NCI-H128 (cell line): Measurements from ENCODE around the gene CMYA5.
"Not testable (repeated sequence)": the region's sequence is repeated elsewhere in the genome, so short reads cannot be mapped to it uniquely, and the experiment has no call there.

ENCODE experiments used
- DNase-seq: peaks from one replicate; lab custom pipeline; 2025; ENCODE audit not compliant: unreplicated experiment; lab: John Stamatoyannopoulos, UW

CMYA5 gene

DNA sequence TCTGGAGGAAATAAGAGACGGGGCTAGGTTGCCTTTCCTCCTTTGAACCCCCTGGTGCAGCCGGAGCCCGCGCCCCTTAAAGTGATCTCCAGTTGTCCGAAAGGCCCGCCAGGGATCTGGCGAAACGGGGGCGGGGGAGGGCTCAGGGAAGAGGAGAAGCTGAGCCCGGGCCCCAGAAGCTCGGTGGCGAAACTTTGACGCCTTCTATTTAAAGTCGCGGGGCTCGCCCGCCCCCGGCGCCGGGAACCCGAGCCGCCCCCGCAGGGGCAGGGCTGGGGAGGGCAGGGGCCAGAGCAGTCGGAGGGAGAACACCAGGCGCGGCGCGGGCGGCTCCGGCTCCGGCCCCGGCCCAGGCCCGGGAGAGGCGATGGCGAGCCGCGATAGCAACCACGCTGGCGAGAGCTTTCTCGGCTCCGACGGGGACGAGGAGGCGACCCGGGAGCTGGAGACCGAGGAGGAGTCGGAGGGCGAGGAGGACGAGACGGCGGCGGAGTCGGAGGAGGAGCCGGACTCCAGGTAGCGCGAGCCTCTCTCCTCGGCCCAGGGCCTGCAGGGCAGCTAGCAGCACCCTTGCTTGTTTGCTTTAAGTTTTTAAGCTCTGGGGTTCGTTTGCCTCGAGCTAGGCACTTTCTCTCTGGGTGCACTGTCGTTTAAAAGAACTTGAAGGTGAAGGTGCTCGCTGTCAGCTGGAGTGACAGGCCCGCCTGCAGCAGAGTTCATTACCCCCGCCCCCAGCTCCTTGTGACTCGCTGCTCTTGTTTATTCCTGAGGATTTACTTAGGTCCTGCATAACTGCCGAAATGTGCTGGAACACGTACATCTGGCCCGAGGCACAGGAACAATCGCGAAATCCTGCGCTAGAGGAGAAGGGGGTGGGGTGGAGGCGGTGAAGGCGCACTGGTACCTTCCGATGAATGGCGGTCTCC is at the start of gene CMYA5:
Gene CMYA5 (plus strand): TSS at position 296 of the 926 bp plus-strand sequence. CDS start 72 bp downstream, at position 368.
- no peak for DNase-seq

DNA sequence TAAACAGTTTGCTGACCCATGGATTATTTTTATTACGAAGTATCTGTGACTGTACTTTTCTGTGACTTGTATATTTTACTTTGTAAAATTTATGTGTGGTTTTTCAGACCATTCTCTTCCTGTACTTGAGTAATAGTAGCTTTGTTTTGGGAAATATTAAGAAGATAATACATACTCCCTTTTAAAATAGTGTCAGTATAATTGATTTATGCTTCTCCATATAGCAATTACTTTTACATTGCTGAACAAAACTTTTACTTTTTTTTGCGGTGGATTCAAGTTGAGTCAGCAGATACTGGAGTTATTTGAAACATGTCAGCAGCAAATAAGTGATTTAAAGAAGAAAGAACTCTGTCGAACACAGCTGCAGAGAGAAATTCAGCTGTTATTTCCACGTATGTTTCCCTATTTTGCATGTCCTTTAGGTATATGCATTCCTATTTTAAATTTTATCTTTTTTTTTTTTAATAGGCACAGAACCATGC is 49.0 kb upstream of the CMYA5 start:
- no peak for DNase-seq

DNA sequence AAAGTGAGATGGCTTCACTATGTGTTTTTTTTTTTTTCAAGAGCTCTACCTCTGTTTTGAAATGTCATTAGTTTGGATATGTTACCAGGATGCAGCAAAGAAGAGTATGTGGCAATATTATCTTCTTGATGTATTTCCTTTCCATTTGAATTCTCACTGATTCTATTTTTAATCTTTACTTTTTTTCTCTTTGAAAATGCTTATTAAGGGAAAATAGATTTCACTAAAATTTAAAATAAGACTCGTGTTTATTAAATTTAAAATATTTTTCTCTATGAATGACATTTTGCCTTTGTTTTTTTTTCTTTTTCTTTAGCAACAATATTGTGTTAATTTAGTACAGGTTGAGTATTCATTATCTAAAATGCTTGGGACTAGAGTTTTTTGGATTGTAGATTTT is 48.2 kb upstream of the CMYA5 start:
- no peak for DNase-seq

DNA sequence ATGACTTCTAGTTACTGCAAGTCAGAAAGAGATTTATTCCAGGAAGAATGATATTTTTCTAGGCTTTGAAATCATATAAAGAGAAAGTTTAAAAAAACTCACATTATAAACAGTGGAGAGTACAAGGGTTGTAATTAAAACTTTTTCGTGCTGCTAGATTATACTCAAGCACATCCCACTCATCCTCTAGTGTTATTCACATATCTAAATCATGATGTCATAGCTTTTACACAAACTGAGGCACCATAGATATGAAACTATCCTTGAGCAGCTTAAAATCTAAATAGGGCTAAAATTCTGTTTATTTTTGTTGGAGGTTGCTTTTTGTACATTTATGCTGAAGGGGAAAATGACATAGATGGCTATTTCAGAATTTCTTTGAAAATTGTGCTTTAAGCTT is 47.4 kb upstream of the CMYA5 start:
- DNase-seq, result no peak

DNA sequence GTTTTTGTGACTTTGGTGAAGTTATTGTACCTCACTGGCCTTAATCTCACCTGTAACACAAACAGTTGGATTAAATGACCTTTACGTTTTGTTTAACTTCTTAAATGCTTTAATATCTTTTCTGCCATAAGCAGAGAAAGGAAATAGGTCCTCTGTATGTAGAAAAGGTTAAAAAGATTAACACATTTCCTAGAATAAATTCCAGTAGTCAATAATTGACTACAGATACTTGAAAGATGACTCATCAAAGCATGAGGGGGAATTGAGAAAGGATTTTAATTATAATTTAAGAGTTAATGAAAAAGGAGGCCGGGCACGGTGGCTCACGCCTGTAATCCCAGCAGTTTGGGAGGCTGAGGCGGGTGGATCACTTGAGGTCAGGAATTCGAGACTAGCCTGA is 35.8 kb upstream of the CMYA5 start:
- DNase-seq, result no peak

DNA sequence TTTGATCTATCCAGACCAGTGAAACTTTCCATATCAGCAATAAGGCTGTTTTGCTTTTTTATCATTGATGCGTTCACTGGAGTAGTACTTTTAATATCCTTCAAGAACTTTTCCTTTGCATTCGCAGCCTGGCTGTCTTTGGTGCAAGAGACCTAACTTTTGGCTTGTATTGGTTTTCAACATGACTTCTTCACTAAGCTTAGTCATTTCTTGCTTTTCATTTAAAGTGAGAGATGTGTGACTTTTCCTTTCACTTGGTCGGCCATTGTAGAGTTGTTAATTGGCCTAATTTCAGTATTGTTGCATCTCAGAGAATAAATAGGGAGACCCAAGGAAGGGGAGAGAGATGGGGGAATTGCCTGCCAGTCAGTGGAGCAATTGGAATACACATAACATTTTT is 26.4 kb upstream of the CMYA5 start:
- DNase-seq, result no peak

DNA sequence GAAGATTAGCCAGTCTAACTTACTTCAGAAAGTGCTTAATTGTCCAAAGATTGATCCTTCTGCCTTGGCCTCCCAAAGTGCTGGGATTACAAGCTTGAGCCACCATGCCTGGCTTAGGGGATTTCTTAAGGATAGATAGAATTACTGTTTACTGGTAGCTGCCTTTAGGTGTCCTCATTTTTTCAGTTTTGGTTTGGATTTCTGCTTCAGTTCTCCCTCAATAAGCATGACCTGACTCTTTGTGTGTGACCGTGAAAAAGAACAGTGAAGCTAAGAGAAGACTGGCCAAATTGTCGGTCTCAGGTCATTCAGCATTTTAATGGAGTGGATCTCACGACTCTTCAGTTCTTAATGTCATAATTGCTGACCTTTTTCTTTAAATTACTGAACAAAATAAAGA is 22.9 kb upstream of the CMYA5 start:
- no peak for DNase-seq

DNA sequence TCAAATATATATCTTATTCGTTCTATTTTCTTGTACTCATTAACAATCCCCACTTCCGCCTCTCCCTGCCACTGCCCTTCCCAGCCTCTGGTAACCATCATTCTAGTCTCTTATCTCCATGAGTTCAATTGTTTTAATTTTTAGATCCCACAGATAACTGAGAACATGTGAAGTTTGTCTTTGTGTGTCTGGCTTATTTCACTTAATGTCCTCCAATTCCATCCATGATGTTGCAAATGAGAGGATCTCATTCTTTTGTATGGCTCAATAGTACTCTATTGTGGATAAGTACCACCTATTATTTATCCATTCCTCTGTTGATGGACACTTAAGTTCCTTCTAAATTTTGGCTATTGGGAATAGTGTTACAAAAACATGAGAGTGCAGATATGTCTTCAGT is 17.2 kb upstream of the CMYA5 start:
- DNase-seq, result no peak

DNA sequence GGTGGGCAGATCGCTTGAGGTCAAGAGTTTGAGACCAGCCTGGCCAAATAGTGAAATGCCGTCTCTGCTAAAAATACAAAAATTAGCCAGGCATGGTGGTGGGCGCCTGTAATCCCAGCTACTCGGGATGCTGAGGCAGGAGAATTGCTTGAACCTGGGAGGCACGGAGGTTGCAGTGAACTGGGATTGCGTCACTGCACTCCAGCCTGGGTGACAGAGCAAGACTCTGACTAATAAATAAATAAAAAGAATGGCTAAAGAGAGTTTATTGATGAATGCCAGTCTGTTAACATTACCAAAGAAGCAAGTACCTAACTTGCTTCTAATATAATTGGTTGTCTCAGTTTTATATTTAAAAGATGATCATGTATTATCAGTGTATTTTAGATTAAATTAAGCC is 13.3 kb upstream of the CMYA5 start:
- DNase-seq, result not testable (repeated sequence)

DNA sequence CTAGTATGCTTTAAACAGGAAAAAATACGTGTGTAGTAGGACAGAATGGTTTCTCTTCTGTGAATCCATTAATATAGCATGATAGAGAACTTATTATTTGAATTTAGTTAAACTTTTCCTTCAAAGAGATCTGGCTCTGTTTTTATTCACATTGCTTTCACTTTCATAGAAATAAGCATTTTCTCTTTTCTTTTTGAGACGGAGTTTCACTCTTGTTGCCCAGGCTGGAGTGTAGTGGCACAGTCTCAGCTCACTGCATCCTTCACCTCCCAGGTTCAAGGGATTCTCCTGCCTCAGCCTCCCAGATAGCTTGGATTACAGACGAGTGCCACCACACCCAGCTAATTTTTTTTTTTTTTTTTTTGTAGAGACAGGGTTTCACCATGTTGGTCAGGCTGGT is 7.5 kb upstream of the CMYA5 start:
- not testable (repeated sequence) for DNase-seq

DNA sequence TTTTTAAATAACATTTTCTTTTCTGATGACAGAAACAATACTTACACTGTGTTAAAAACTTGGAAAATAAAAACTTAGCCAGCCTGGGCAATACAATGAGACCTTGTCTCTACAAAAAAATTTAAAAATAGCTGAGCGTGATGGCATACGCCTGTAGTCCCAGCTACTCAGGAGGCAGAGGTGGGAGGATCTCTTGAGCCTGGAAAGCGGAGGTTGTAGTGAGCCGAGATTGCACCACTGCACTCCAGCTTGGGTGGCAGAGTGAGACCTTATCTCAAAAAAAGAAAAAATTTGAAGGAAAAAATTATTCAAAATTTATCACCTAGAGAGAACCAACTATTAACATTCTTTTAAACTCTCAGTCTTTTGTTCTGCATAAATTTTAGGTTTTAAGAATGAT is 4.9 kb upstream of the CMYA5 start:
- DNase-seq, result no peak

DNA sequence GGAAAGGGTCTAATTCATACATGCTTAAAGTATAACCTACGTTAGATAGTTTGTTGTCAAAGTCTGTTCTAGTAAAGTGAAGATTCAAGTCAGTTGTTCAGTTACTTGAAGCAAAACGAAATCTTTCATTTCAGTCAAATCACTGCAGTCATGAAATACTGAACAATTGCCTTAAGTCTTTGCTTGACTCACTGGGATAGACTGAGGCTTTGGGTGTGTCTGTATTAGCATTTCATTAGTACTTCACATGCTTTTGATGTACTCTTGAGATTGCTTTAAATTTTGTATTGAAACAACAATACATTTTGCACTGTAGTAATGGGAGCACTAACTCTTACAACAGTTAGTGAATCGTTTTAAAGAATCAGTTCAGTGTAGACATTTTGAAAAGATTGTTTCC is 4.0 kb upstream of the CMYA5 start:
- no peak for DNase-seq

DNA sequence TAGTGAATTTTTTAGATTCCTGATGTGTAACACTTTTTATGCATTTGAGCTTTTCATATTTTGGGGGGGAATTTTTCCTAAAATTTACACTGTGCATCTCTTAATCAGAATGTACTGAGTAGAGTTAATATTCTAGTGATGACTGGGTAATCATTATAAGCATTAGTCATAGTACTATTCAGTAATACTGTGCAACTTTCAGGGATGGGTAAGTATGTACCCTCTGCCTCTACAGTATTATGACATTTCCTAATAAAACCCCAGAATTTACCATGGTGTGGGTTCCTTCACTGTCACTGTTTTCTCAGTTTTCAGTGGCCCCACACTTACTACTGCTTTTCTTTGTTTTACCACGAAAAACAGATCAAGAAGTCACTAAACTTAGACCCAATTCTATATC is 2.8 kb upstream of the CMYA5 start:
- no peak for DNase-seq

DNA sequence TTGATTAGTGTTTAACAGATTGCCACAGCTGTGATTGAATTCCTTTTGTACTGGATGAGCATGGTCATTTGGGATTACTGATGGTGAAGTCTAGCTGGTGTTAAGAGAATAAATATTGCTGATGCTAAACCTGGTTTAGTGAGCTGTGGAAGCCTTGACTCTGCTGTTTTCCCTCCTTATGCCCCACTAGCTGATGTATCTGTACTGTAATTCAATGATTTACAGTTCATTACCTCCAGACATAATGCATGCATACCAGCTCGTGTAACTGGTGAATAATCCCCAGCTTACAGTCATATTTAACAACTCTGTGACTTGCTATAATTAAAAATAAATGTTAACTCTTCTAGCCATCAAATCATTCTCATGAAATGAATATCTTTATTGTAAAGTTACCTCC is 1.7 kb upstream of the CMYA5 start:
- no peak for DNase-seq

DNA sequence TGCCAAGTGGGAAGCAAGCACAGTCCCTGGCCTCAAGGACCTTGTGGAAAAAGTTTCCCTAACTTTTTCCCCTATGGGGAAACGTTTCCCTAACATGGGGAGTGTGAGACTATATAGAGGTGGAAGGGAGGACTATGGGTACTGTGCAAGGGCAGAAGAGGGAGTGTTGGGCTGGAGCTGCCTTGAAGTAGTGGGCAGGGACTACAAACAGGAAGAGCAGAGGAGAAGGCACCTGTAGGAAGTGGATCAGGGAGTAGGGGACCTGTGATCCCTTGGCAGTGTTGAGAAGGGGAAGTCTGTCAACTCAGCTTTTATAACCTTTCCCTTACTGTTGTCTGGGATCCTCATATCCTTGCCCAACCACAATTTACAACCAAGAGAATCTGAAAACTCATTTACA is 1.4 kb downstream of the CMYA5 start:
- no peak for DNase-seq

DNA sequence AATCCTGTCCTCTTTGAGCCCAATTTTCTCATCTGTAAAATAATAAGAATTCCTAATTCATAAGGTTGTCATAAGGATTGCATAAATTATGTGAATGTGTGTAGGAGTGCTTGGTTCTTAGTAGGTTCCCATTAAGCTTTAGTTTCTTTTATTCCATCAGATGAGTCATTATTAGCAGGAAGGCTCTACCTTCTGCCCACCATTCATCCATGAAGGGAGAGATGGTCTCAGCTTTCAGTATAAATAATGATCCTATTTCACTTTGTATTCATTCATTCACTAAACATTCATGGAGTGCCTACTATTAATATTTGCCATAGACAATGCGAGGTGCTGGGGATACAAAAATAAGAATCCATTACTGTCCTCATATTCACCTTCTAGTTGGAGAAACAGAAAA is 3.0 kb downstream of the CMYA5 start:
- no peak for DNase-seq

DNA sequence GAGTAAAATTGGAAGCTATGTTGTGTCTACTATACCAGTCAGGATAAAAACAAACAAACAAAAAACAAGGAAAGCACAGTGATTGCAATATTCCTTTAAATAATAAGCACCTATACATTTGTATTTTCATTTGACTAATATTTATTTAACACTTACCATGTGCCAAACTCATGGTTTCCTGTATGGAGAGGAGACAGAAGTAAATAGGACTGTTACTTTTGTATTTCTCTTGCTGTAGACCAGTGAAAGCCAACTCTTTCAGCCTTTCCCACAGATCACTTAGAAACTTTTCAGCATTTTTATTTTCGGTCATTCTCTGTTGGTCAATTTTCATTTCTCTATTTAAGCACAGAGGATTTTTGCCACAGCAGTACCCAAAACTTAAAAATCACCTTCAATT is 4.5 kb downstream of the CMYA5 start:
- DNase-seq, result no peak

DNA sequence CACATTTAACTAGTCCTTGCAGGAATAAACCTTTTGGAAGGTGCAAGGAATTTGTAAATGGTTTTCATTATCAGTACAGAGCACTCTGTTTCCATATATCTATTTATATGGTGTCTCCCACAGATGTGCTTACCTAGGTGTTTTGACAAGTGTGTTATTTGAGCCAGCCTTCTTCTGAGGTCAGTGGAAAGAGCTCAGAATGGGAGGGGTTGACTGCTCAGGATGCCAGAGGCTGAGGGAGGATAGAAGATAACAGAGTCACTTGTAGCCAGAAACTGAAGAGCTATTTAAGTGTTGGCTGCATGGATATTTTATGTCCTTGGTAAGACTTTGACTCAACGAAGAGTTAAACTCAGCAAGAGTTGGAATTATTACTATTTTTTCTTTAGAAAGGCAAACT is 5.0 kb downstream of the CMYA5 start:
- no peak for DNase-seq

DNA sequence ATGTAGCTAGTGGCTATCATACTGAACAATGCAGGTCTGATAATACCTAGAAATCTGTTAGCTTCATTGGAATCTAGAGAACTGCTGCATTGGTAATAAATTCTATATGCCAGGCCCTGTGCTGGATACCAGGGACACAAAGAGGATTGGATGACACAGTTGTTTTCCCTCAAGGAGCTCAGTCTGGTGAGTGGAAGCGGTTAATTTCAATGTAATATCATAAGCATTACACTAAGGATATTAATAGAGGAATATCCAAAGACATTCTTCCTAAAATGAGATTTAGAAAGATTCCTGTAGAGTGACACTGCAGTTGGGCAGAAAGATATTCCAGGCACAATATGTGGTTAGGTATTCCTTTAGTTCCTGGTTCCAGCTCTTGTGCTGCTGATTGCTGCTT is 5.9 kb downstream of the CMYA5 start:
- DNase-seq, result no peak

DNA sequence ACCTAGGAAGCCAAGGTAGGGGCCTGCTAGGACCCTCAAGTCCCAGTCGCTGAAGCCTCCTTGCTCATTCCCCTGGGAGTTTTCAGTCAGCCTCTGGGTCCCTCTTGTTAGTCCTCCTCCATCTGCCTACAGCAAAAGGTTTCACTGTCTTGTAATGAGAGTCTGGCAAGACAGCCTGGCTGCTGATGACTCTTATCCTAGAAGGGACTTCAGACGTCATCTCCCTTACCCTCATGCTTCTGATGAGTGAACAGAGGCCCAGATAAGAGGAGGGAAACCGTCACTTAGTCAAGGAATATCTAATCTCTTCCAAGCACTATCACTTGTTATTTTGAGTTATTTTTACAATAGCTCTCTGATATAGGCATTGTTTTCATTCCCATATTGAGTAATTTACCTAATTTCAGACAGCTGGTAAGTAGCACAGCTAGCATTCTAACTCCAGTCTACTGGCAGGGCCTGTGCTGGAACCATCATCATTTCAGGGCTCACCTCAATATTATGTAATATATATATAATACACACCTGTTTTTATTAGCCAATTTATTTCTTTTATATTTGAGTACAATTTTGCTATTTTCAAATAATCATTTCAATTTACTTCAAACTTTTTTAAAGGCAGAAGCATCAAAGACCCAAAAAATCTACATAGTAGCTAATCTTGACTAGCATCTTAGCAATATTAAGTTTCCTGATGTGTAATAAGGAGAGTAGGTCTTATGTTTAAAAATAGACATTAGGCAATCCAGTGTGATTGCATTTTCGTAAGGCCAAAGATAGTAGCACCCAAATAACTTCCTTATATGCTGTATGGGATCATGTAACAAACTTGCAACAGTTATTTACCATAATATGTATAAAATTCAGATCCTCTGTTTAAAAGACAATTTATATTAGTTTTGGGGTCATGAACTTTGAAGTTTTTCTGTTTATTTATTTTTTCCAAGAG is 7.9 kb downstream of the CMYA5 start:
- no peak for DNase-seq

DNA sequence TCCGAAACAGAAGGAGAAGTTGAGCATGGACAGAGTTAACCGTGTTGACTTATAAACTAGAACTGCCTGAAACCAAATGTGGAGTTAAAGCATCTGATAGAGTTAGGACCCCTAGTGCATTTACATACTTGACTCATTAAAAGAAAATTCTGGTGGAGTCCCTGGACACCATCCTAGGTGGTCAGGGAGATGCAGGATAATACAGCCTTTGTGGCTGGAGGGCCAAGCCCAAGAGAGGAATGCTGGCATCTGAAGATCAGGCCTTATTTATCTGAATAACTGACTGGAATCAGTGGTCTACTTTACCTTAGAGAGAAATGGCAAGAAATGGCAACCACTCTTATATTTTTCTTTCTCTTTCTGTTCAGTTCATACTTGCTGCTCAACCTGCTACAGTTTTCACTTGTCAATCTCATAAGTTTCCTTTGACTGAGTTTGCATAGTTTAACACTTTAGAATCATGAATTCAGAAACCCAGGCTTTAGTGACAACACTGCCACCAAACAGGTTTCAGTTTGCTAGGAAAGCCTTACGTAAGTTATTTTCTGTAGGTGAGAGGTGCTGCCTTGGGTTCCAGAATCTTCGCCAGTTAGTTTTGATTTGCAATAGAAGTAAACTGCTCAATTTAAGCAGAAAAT is 10.2 kb downstream of the CMYA5 start:
- no peak for DNase-seq
